Astrocyte (in vitro differentiated cells and primary cell): Measurements from ENCODE around the gene PLOD1. TPM values are rescaled to one million over a fixed set of nuclear protein-coding genes. Genes with fewer than 3 reads are reported as not detected.
A peak's percentile ranks its signal among the peaks of the same experiment; 100 is the strongest.

Source experiments
- DNase-seq: peaks from one replicate; pipeline ENCODE4 v3.0.0-alpha.2; 2010; ENCODE audit warnings: low read depth
- FAIRE-seq: peaks from 2 replicates; lab custom pipeline; 2011; peaks lifted over from hg19 to GRCh38; lab: Jason Lieb, UNC
- H2AFZ ChIP-seq: 2 replicates; pipeline ENCODE4 v1.6.0; 2012; ENCODE audit warnings: low read depth, low read length, inconsistent platforms
- H3K27ac ChIP-seq: 2 replicates; pipeline ENCODE4 v1.5.1; 2011; ENCODE audit warnings: low read depth, low read length, inconsistent platforms
- H3K27me3 ChIP-seq: 2 replicates; pipeline ENCODE4 v1.6.0; 2011; ENCODE audit warnings: low read length, inconsistent platforms; ENCODE audit not compliant: insufficient read depth
- H3K36me3 ChIP-seq: 2 replicates; pipeline ENCODE4 v1.5.1; 2011; ENCODE audit warnings: low read length, inconsistent platforms; ENCODE audit not compliant: insufficient read depth
- H3K4me1 ChIP-seq: 2 replicates; pipeline ENCODE4 v1.5.1; 2011; ENCODE audit warnings: low read length, inconsistent platforms; ENCODE audit not compliant: insufficient read depth
- H3K4me2 ChIP-seq: 2 replicates; pipeline ENCODE4 v1.6.0; 2012; ENCODE audit warnings: low read length, inconsistent platforms
- H3K4me3 ChIP-seq: 2 replicates; pipeline ENCODE4 v1.5.1; 2011; ENCODE audit warnings: low read depth, mild to moderate bottlenecking, low read length, inconsistent platforms; ENCODE audit not compliant: insufficient read depth
- H3K79me2 ChIP-seq: 2 replicates; pipeline ENCODE4 v1.6.0; 2012; ENCODE audit warnings: mild to moderate bottlenecking, low read length, inconsistent platforms; ENCODE audit not compliant: insufficient read depth
- H3K9ac ChIP-seq: 2 replicates; pipeline ENCODE4 v1.6.0; 2012; ENCODE audit warnings: mild to moderate bottlenecking, low read length, inconsistent platforms
- H3K9me3 ChIP-seq: 2 replicates; pipeline ENCODE4 v1.5.1; 2012; ENCODE audit warnings: low read depth, mild to moderate bottlenecking, low read length, inconsistent platforms; ENCODE audit not compliant: insufficient read depth
- H4K20me1 ChIP-seq: 2 replicates; pipeline ENCODE4 v1.6.0; 2012; ENCODE audit warnings: low read length, inconsistent platforms; ENCODE audit not compliant: insufficient read depth
- H3K27ac Mint-ChIP-seq: one replicate; pipeline ENCODE4 v1.8.0; 2021; ENCODE audit warnings: mild to moderate bottlenecking, mixed read lengths; ENCODE audit not compliant: unreplicated experiment
- H3K27me3 Mint-ChIP-seq: one replicate; pipeline ENCODE4 v1.8.0; 2021; ENCODE audit warnings: low read depth, mixed read lengths; ENCODE audit not compliant: unreplicated experiment
- H3K36me3 Mint-ChIP-seq: one replicate; pipeline ENCODE4 v1.8.0; 2021; ENCODE audit warnings: low read depth, mixed read lengths; ENCODE audit not compliant: unreplicated experiment
- H3K4me1 Mint-ChIP-seq: one replicate; pipeline ENCODE4 v1.8.0; 2021; ENCODE audit warnings: low read depth, mixed read lengths; ENCODE audit not compliant: unreplicated experiment
- H3K4me3 Mint-ChIP-seq: one replicate; pipeline ENCODE4 v1.8.0; 2021; ENCODE audit warnings: mild to moderate bottlenecking, moderate library complexity, mixed read lengths; ENCODE audit not compliant: unreplicated experiment
- H3K9me3 Mint-ChIP-seq: one replicate; pipeline ENCODE4 v1.8.0; 2021; ENCODE audit warnings: mild to moderate bottlenecking, mixed read lengths; ENCODE audit not compliant: unreplicated experiment
- CTCF ChIP-seq: IDR thresholded peaks from 2 replicates; pipeline ENCODE4 v1.5.1; 2011; ENCODE audit warnings: low read depth, mild to moderate bottlenecking, inconsistent platforms, low read length, moderate library complexity; ENCODE audit not compliant: insufficient read depth
- EZH2 ChIP-seq: IDR thresholded peaks from 2 replicates; pipeline ENCODE4 v1.6.1; 2012; ENCODE audit warnings: mild to moderate bottlenecking, low read length, inconsistent platforms; ENCODE audit not compliant: insufficient read depth
- total RNA-seq: library from RNA; stranded (reverse); gene quantifications from 2 replicates; pipeline ENCODE4 v1.2.1, GENCODE V29; 2021

Gene PLOD1
- total RNA-seq, 1 donor from 2014 or later: 375 TPM

- Mint-ChIP-seq H3K27me3 (no peaks in the 10 kb centered on the region), H3K4me3 (no peak overlapping the region)
Measured at GRCh38 chr1:12011998-12012397, 77.5 kb downstream of the PLOD1 start.

GRCh38 chr1:12012560-12013316 lies 78.2 kb downstream of the PLOD1 start:
- no peak for TF ChIP-seq EZH2
- no peaks in the 10 kb centered on the region for H3K9me3 ChIP-seq
- no peak overlapping the region for H3K4me2 ChIP-seq
- Mint-ChIP-seq H3K9me3 (no peaks in the 10 kb centered on the region), H3K27me3 (no peaks in the 10 kb centered on the region), H3K27ac (no peak overlapping the region), H3K36me3 (peaks cover 19% of the 10 kb centered on the region), H3K4me1 (peaks cover 10% of the 10 kb centered on the region), H3K4me3 (no peak overlapping the region)
- H4K20me1 ChIP-seq: peaks cover 8% of the 10 kb centered on the region
- H3K36me3 ChIP-seq: peaks cover 9% of the 10 kb centered on the region
- H3K27ac ChIP-seq: no peak overlapping the region
- no peak for FAIRE-seq
- H3K4me3 ChIP-seq: no peak overlapping the region
- no peaks in the 10 kb centered on the region for H3K27me3 ChIP-seq
- no peak overlapping the region for H3K9ac ChIP-seq
- no peak overlapping the region for H2AFZ ChIP-seq
- no peak for DNase-seq
- no peaks in the 10 kb centered on the region for H3K79me2 ChIP-seq
- peaks cover 13% of the 10 kb centered on the region for H3K4me1 ChIP-seq

More at GRCh38 chr1:12011998-12012397, 77.5 kb downstream of the PLOD1 start:
- H3K27ac Mint-ChIP-seq: no peak overlapping the region
- DNase-seq (no peak), FAIRE-seq (no peak)
- H3K4me1 Mint-ChIP-seq: peaks cover 10% of the 10 kb centered on the region
- peaks cover 8% of the 10 kb centered on the region for H4K20me1 ChIP-seq
- peaks cover 13% of the 10 kb centered on the region for H3K4me1 ChIP-seq
- peaks cover 14% of the 10 kb centered on the region for H3K36me3 ChIP-seq
- peaks cover 25% of the 10 kb centered on the region for H3K36me3 Mint-ChIP-seq
- H3K9ac ChIP-seq: no peak overlapping the region
- H3K79me2 ChIP-seq: no peaks in the 10 kb centered on the region
- no peaks in the 10 kb centered on the region for H3K9me3 ChIP-seq
- no peaks in the 10 kb centered on the region for H3K9me3 Mint-ChIP-seq
- H3K27ac ChIP-seq: no peak overlapping the region
- H3K4me2 ChIP-seq: no peak overlapping the region
- no peaks in the 10 kb centered on the region for H3K27me3 ChIP-seq
- H2AFZ ChIP-seq: no peak overlapping the region
- no peak overlapping the region for H3K4me3 ChIP-seq
- TF ChIP-seq CTCF (no peak), EZH2 (no peak)

- Histone ChIP-seq H3K4me1 (peaks cover 13% of the 10 kb centered on the region), H3K9ac (peak overlapping the region; percentile 41), H3K79me2 (no peaks in the 10 kb centered on the region), H3K27me3 (no peaks in the 10 kb centered on the region), H4K20me1 (peaks cover 8% of the 10 kb centered on the region), H3K4me3 (no peak overlapping the region), H2AFZ (no peak overlapping the region), H3K4me2 (no peak overlapping the region), H3K9me3 (no peaks in the 10 kb centered on the region), H3K27ac (peak overlapping the region; percentile 59), H3K36me3 (peaks cover 9% of the 10 kb centered on the region)
- peaks cover 10% of the 10 kb centered on the region for H3K4me1 Mint-ChIP-seq
- FAIRE-seq: peak; percentile 9
- no peak overlapping the region for H3K4me3 Mint-ChIP-seq
- no peaks in the 10 kb centered on the region for H3K27me3 Mint-ChIP-seq
- H3K27ac Mint-ChIP-seq: peak overlapping the region; percentile 63
- no peaks in the 10 kb centered on the region for H3K9me3 Mint-ChIP-seq
- TF ChIP-seq CTCF (no peak), EZH2 (no peak)
- peaks cover 12% of the 10 kb centered on the region for H3K36me3 Mint-ChIP-seq
- DNase-seq: peak; percentile 61
Measured at GRCh38 chr1:12014141-12014991, 79.8 kb downstream of the PLOD1 start.
